HG03565 (cell line): ENCODE results near the gene NKAIN2.
"Not testable (repeated sequence)": the region's sequence is repeated elsewhere in the genome, so short reads cannot be mapped to it uniquely, and the experiment has no call there.

Experiments
- ATAC-seq: cut with Tn5 transposase; IDR thresholded peaks from one replicate; pipeline ENCODE4 v1.9.1; 2021; ENCODE audit warnings: mild to moderate bottlenecking, moderate library complexity; ENCODE audit not compliant: unreplicated experiment

Gene NKAIN2

DNA sequence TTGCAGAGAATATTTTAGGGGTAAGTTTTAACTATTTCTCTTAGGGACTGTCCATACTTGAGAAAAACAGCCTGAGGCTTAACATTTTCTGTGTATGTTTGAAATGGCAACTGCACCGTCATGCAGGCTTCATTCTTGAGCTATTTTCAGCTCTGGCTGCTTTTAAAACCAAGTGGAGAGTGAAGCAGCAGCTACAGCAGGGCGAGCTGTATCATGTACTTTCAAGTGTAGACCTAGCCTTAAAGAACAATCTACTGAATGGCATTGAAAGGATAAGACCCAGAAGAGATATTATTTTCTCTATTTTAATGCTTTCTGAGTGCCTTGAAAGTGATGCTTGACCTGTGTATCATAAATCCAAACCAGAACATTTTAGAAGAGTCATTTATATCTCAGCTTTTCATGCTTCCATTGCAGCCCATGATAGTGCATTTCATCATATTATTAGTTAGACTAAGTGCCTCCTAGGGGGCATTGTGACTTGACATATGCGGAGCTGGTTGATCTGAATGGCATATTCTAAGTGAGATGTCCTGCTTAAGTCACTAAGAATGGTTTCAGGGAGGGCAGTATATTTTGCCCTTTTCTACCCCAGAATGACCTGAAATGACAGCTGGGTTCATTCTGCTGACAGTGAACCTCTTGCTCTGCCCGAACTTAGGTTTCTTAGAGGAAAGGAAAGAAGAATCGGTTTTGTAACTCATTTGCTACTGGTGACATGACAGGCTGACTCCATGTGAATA lies 85.3 kb downstream of the NKAIN2 start:
- ATAC-seq: no peak

DNA sequence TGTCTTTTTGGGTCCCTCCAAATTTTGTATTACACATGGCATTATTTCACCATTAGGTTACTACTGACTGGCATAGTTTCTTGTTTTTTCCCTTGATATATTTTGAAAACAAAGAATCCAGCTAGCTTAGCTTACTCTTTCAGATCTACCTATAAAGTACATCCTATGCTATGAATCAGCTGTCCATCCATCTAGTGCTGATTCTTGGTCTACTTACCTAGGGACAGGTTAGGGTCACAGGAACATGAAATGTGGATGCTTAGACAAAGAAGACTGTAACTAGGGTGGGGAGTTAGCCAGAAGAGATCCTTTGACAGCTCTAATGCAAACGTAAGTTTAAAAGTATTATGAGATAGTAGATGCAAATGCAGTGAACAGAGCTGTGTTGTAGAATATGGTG lies 91.7 kb downstream of the NKAIN2 start:
- ATAC-seq: no peak

DNA sequence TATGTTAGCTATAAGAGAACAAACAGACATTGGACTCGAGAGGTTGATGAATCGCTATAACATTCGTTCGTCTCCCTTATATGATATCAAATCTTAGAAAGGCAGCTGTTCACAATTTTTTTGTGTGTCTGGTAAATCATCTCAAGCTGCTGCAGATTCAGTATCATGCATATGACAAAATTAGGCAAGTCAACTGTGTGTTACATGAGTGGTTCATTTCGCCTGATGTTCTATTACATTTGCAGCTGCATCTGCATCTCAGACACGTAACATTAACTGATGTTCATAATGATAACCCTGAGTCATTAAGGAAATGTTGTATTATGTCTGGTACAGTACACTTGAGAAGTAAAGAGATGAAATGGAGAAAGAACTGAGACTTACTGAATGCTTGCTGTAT lies 92.1 kb downstream of the NKAIN2 start:
- no peak for ATAC-seq

DNA sequence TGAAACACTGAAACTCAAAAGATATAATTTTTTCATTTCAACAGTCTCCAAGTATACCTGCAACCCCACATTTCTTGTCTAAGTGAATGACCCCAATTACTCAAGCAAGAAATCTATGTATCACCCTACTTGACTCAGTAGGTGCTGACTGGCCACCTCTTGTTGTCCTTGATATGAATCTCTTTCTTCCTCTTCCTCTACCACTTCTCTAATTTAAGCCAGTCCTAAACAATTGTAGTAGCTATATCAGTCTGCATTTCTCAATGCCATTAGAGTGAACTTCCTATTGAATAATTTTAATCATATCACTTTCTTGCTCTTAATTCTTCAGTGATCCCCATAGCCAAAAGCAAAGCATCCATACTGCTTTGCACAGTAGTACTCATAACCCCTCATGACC lies 93.2 kb downstream of the NKAIN2 start:
- no peak for ATAC-seq

DNA sequence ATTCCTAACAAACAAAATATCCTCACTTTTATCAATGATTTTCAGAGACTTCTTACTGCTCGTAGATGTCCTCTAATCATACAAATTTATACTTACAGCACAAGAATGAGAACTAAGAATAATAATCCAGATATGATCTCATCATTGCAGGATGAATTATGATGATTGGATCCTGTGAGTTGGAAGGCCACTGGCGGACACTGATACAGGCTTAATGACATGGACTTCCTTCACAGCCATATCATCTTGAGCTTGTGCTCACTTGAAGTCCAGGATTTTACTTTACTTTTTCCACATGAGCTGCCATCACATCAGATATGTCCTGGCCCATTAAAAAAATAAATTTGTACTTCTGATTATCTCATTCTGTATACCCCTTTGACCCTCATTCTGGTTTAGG lies 94.3 kb downstream of the NKAIN2 start:
- ATAC-seq: no peak

DNA sequence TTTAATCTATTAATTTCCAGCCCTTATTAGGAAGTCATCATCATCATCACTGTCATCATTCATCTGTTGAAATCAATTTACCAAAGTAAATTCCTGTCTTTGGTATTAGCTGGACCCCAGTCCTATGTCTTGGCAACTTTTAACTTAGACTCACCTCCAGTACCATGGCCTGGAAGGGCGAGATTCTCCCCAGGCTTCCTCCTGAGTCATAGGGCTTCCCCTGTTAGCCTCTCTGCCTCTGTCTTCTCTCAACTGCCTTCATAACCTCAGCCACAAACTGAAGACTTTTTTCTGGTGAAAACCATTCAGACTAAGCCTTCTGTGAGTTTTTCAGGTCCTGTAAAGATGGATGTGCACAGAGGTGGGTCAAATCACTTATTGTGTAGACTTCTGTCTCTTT lies 95.0 kb downstream of the NKAIN2 start:
- ATAC-seq: no peak

DNA sequence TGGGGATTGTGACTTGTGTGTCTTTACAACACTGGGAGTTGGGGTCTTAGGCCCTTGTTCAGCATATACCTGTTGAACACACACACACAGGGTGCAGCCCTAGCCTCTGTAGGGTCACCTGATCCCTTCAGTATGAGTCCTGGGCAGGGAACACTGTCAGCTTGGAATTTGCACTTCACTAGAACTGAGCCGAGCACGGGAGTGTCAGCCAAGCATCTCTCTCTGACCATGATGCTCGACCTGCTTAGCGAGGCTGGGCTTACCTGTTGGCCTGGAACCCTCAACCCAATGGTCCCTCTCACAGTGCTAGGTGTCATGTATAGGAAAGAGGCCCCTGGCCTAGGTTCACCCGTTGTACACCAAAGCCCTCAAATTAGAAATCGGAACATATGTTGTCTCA lies 96.1 kb downstream of the NKAIN2 start:
- no peak for ATAC-seq

DNA sequence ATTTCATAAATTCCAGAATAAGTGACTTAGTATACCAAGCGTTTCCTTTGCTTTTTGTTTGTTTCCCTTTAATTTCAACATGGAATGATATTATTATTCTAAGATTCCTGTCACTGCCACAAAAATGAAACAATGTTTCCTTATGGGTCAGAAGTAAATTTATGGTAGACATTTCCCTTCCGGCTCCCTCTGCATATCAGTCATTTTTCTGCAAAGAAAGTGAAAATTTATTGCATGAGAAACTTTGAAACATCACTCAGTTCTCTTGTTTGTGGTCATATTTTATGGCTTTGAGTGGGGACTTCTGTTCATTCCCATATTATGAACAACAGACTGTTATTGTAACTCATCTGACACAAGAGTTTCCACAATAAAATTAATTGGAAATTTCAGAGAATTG lies 97.8 kb downstream of the NKAIN2 start:
- ATAC-seq: no peak

DNA sequence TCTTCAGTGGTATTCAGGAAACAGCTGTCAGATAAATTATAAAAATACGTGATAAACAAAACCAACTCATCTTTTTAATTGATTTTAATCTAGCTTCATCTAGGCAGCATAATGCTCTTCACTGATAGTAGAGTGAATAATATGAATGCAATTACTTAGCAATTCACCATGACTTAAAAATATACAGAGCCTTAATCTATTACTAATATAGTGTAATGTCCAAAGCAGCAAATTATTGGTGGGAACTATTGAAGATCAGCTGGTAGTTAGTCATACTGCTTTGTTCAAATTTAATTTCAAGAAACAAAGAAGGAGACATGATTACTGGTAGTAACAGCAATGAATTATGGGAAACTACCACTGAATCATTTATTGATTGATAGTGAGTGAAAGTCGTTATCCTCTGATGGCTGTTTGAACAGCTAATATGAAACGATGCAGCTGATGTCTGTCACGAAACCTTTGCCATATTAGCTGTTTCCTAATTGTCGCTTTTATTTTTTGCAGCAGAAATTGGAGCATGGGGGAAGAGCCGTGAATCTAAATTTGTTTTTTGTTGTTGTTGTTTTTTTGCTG lies 99.2 kb downstream of the NKAIN2 start:
- ATAC-seq: no peak

DNA sequence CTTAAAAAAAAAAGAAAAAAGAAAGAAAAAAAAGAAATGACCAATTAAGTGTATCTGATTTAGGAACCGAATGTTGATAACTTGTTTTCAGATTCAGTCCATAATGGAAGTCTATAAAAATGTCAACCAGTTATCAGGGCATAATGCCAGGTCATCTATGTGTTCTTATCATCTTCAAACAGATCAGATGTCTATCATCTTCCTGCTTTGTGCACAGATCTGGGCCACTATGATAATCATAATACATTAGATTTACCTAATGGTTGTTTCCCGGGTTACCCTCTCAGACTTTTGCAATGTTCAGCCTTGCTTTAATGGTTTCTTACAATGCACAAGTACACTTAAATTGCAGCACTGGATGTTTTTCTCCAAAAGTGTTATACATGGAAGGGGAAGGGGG lies 100.6 kb downstream of the NKAIN2 start:
- ATAC-seq: no peak

DNA sequence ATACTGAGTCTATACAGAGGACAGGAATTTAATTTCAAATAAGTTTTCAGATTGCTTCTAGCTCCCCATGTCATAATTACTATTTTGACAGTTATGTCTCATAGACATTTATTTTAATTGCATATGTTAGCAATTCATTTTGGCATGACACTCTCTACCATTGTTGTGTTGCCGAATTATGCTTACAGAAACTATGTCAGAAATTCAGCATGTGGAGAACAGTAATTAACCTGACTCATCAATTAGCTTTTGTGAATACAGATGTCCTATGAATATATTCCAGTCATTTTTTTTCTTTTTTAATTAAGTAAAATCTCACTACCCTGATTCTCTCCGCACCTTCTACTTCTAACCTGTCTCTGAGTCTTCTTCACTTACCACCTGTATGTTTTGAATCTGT lies 105.1 kb downstream of the NKAIN2 start:
- ATAC-seq: no peak

DNA sequence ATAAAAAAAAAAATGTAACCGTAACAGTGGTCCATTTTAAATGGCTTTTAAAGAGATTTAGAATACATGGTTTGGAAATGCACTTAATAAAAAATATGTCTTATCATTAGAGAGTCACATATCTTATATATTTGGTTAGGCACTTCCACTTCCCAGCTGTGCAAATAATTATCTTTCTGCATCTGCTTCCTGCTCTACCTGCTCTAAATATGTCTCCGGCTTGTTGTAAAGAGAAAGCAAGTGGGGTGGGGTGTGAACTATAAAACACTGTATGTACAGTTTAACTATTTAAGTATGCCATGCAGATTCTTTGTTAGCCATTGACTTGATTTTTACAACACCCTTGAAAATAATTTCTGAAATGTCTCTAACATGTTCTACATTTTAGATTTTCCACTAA lies 106.3 kb downstream of the NKAIN2 start:
- ATAC-seq: no peak

DNA sequence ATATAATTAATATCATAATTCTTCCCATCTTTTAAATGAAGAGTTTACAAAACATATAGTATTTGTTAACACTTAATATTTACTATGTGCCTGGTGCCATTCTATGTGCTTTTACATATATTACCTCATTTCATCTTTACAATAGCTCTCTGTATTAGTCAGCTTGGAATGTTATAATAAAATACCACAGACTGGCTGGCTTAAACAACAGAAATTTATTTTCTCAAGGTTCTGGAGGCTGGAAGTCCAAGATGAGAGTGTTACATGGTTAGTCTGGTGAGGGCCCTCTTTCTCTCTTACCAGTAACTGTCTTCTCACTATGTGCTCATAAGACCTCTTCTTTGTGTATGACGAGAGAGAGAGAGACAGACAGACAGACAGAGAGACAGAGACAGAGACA lies 110.2 kb downstream of the NKAIN2 start:
- no peak for ATAC-seq

DNA sequence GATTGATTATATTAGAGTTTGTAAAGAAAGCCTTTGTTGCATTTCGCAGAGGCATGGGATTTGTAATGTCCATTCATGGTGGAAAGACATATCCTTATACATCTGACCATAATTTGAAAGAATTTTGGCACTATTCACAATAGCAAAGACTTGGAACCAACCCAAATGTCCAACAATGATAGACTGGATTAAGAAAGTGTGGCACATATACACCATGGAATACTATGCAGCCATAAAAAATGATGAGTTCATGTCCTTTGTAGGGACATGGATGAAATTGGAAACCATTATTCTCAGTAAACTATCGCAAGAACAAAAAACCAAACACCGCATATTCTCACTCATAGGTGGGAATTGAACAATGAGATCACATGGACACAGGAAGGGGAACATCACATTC lies 119.7 kb downstream of the NKAIN2 start:
- not testable (repeated sequence) for ATAC-seq

DNA sequence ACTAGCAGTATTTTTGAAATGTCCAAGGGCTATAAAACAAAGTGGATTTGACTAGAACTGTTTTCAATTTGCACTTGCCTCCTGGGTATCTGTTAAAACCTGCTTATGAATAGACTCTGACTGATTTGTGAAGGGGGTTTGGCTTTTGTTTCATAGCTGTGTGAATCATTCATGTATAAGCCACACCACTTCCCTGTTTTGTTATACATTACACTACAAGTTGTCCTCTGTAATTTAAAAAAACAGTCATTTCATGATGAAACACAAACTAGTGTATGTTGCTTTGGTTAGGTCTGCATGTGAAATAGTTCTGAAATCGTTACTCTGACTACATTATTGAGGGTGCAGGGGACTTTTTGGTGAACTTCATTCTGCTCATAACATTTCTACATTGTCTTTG lies 121.7 kb downstream of the NKAIN2 start:
- ATAC-seq: peak; percentile 97

DNA sequence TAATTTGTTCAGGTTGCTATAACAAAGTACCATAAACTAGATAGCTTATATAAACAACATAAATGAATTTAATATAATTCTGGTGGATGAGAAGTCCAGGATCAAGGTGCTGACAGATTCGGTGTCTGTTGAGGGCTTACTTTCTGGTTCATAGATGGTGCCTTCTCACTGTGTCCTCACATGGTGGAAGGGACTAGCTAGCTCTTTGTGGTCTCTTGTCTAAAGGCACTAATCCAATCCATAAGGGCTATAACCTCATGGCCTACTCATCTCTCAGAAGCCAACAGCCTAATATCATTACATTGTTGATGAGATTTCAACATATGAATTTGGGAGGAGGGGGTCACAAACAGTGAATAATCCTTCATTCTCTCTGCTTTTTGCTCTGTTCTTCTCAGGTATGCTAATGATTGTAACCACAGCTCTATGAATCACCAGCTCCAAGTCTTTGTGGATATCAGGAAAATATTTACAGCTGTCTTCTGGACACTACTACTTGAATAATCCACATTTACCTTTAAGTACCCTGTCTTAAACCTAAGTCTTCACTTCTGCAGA lies 122.3 kb downstream of the NKAIN2 start:
- ATAC-seq: no peak

DNA sequence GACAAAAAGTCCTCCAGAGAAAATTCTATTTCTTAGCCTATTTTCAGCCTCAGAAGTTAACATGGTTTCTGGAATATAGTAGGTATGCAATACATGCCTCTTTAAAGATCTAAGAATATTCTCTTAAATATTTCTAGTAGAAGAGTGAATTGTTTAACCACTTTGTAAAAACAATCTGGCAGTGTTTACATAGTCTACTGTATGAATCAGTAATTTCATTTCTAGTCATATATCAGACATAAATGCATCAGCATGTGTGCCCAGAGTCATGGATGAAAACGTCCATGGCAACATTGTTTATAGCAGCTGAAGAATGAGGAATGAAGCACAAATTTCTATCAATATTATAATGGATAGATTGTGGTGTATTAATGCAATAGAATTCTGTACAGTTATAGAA lies 124.9 kb downstream of the NKAIN2 start:
- ATAC-seq: no peak

DNA sequence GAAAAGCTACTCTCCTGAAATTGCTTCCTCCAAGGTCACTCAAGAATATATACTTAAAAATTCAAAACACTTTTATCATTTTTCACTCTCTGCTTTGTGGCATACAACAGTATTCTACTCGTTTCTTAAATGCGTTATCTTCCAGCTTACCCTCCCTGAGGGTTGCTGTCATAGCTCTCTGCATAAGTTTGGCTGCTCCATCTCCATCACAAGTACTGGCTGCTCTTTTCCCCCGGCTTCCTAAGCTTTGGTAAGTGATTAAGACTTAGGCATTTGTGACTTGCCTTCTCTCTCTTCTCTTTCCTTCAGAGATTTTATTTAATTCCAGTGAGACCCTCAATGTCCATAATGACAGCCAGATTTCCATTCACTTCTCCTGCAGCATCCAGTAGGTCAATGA lies 128.3 kb downstream of the NKAIN2 start:
- ATAC-seq: no peak

DNA sequence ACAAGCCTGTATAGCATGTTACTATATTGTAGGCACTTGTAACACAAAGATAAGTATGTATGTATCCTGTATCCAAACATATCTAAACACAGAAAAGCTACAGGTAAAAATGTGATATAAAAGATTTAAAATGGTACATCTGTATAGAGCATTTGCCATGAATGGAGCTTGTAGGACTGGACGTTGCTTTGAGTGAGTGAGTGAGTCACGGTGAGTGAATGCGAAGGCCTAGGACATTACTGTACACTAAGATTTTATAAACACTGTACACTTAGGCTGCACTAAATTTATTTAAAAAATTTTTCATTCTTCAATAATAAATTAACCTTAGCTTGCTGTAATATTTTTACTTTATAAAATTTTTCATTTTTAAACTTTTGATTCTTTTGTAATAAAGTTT lies 136.9 kb downstream of the NKAIN2 start:
- no peak for ATAC-seq

DNA sequence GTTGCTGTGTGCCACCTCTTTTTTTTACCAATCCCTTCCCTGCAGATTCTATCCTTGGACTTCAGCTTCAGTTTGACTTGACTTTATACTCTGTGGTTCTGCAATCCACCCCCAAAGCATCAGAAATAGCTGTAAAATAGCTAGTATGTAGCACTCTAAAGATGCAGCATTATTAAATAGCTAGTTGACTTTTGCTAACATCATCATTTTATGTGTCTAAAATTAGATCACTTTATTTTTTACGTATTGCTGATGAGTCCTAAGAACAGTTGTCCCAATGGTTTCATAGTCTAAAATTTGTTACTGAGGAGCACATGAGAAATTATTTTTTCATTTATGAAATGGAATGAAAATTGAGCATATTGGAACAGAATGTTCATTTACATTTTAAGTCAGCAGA lies 138.2 kb downstream of the NKAIN2 start:
- no peak for ATAC-seq

DNA sequence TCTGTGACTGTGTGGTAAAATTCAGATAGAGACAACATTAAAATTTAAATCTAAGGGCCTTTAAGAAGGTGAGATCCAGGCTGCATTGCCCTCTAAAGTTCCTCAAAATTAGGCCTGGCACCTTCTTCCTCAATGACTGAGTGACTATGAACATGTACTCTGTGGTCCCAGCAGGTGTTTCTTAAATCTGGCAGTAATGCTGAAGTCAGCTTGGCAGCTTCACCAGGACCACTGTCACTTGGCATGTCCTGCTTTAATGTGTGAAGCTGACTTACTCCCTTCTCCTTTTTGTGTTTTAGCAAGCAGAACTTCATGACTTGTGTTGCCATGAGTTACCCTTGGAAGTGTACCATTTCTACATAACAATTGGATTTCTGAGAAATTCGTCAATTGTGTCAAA lies 141.7 kb downstream of the NKAIN2 start:
- ATAC-seq: no peak

DNA sequence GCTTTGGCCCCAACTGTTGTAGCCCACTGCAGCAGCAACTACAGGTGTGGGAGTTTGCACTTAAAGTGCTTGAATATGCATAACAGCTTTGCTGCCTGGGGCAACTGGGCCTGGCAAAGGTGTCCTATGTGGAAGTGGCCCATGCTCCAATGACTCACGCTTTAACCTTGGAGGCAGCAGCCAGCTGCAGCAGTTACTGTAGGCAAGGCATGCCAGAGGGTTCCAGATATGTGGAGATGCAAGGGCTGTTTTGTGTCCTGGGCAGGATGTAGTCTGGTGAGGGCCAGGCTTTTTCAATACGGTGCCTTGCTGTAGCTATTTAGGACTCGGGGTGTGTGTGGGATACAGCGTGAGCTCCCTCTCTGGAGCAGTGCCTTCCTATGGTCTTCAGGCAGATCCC lies 150.3 kb downstream of the NKAIN2 start:
- no peak for ATAC-seq
